Measurements from ENCODE around the gene RAB17.

GRCh38 chr2:237601453-237602116, 11.1 kb upstream of the RAB17 start:
- TF ChIP-seq SMAD5 (IDR thresholded peaks at IDR 0.05; ENCODE audit: low read depth) (no peak), EP300 (IDR thresholded peaks at IDR 0.05; ENCODE audit: borderline replicate concordance in 1 of 2, control insufficient read depth in 1 of 2, low read depth in 2 of 2, low read length in 2 of 2) (no peak), RCOR1 (conservative IDR thresholded peaks at IDR 0.05; ENCODE audit: low read depth, low read length) (no peak), CTCF (IDR thresholded peaks at IDR 0.05 in 2 of 3, conservative IDR thresholded peaks at IDR 0.05 in 1 of 3; ENCODE audit: control insufficient read depth in 2 of 3, extremely low read depth in 1 of 3, insufficient read depth in 1 of 3, low read depth in 3 of 3, low read length in 3 of 3) (no peak), CHD2 (IDR thresholded peaks at IDR 0.05; ENCODE audit: borderline replicate concordance, low read depth, low read length) (no peak), MYC (IDR thresholded peaks at IDR 0.05; ENCODE audit: insufficient read depth, insufficient read length, insufficient replicate concordance, low read length, severe bottlenecking) (no peak), ZBED1 (IDR thresholded peaks at IDR 0.05; ENCODE audit: borderline replicate concordance) (no peak), RAD51 (IDR thresholded peaks at IDR 0.05) (no peak), MAX (IDR thresholded peaks at IDR 0.05; ENCODE audit: low read depth, low read length) (no peak), YBX1 (IDR thresholded peaks at IDR 0.05) (no peak), HDAC6 (IDR thresholded peaks at IDR 0.05; ENCODE audit: unreplicated experiment) (no peak), CBFB (IDR thresholded peaks at IDR 0.05; ENCODE audit: low read depth) (no peak)

Measured in GM12878 (cell line).